ENCODE measurements around the gene MYH11.

- no peak for TF ChIP-seq POLR2AphosphoS5 (IDR thresholded peaks at IDR 0.05)
- TF ChIP-seq POLR2A (IDR thresholded peaks at IDR 0.05) = no peak
Measured at GRCh38 chr16:15748654-15749053, 108.2 kb downstream of the MYH11 start.

All from breast epithelium (tissue), 3 donors.